Endometrial microvascular endothelial cells (primary cell): ENCODE data around the gene ACSL4. TPM values are rescaled to one million over a fixed set of nuclear protein-coding genes. Genes with fewer than 3 reads are reported as not detected.
"Not testable (repeated sequence)": the region's sequence is repeated elsewhere in the genome, so short reads cannot be mapped to it uniquely, and the experiment has no call there.

ENCODE experiments used
- in situ Hi-C: cut with HindIII; loops from 2 replicates; pipeline ENCODE4 v1.10.0; 2017; ENCODE audit warnings: low sequenced_read_pairs, low pct_unique_long_range_greater_than_20kb; ENCODE audit errors: inconsistent ontology term
- total RNA-seq: library from RNA; depleted of rRNA; stranded (reverse); fragments of >200 nt; gene quantifications from one replicate; pipeline ENCODE4 v1.2.3, GENCODE V29; 2015; ENCODE audit errors: inconsistent ontology term

ACSL4 gene
- total RNA-seq, 1 donor from 2014 or later = 137 TPM

DNA sequence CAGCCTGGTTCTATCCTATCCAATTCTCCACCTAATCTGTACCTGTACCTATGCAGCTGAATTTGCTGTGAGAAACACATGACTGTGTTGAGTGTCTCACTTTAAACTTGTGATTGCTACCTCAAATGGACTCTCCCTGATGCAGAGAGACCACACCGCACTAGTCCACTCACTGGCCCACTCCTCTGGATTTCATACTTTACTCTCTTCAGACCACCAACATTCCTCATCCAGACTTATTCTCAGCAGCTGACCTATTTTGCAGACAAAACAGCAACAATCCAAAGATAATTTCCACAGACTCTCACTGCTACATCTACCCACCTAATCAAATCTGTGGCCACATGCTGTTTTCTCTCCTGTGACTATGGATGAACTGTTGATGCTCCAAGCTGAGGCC, 45.2 kb downstream of the ACSL4 start:
- in situ Hi-C loops = no loop called here

DNA sequence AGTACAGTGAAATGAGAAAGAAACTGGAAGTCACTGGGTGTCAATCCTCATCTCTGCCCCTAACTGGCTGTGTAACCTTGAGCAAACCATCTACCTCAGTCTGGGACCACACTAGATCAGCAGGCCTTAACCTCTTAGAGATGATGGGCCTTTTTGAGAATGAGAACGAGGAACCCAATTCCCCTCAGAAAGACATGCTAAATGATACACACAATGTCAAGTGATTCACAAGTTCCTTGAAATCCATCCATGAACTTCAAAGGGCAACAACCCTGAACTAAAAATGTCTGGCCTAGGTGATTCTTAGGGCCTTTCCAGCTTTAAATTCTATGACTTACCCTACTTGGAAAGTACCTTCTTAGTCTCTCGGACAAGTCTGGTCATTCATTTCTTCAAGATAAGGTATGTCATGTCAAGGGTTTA, 47.4 kb downstream of the ACSL4 start:
- in situ Hi-C loops = no loop called here

DNA sequence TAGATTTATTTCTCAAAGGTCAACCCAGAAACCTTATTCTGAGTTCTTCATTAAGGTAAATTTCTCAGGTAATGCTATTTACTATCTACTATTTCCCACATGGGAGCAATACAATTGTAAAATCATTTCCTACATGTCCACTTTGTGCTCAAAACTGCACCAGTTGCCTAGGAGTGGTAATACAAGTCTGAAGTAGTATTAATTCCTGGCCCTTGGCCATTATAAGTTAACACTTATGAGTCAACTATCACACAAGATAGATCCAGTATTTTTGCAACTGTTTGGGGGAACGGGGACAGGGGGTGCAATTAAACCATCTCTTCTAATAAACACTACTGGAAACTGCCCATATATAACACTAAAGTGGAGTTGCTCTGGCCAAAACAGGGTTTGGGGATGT, 48.9 kb downstream of the ACSL4 start:
- in situ Hi-C loops = no loop called here

- in situ Hi-C loops = no loop called here
These were observed 51.5 kb downstream of the ACSL4 start for GRCh38 chrX:109681475-109682081.

GRCh38 chrX:109679820-109680219, 53.2 kb downstream of the ACSL4 start:
- in situ Hi-C loops = no loop called here

DNA sequence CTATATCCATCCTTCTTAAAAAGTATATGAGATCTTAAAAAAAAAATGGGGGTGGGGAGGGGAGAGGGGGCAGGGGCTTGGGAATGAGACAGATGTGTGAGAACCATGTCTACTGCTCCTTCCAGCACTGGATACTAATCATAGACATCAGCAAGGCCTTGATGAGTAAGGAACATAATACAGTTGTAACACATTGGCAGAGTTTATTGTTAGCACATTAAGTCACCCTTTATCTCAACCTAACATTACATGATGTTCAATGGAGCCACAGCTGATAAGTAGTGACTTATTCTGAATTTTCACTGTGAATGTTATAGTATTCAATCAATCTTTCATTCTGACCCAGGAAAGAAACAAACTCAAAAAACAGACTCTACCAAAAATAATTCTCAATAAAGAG, 60.8 kb downstream of the ACSL4 start:
- in situ Hi-C loops = no loop called here

DNA sequence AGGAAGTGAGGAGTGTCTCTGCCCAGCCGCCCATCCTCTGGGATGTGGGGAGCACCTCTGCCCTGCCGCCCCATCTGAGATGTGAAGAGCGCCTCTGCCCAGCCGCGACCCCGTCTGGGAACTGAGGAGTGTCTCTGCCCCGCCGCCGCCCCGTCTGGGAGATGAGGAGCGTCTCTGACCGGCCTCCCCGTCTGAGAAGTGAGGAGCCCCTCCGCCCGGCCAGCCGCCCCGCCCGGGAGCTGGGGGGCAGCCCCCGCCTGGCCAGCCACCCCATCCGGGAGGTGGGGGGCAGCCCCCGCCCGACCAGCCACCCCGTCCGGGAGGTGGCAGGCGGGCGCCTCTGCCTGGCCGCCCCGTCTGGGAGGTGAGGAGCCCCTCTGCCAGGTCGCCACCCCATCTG, 61.9 kb downstream of the ACSL4 start:
- in situ Hi-C loops = not testable (repeated sequence)

DNA sequence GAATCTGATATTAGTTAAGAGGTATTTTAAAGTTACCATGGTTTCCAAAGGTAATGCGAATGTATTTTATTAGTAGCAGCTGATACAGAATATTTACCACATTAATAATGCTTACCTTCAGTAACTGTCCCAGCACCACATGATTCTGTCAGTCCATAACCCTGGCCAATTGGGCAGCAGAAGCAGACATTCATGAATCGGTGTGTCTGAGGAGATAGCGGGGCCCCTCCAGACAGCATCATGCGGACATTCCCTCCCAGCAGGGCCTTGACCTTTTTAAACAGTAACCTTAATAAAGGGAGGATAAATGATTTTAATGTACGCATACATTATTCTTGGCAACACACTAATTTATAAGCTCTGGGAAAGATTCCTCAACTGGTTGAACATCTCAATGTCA, 65.1 kb downstream of the ACSL4 start:
- in situ Hi-C loops = no loop called here

DNA sequence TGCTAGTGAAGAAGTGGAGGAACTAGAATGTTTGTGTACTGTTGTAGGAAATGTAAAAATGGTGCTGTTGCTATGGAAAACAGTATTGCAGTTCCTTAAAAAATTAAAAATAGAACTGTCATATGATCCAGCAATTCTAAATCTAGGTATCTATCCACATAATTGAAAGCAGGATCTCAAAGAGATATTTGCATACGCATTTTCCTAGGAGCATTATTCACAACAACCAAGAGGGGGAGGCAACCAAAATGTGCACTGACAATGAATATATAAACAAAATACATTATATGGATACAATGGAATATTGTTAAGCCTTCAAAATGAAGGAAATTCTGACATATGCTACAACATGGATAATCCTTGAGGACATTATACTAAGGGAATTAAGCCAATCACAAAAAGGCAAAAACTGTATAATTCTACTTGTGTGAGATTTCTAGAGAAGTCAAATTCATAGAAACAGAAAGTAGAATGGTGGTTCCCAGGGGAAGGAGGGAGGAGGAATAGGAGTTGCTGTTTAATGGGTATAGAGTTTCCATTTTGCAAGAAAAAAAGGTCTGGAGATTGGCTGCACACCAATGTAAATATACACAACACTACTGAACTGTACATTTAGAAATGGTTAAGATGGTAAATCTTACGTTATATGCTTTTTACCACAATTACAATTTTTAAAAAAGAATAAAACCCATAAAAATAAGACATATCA, 72.5 kb downstream of the ACSL4 start:
- in situ Hi-C loops = no loop called here

GRCh38 chrX:109658391-109658790, 74.7 kb downstream of the ACSL4 start:
- in situ Hi-C loops = no loop called here

DNA sequence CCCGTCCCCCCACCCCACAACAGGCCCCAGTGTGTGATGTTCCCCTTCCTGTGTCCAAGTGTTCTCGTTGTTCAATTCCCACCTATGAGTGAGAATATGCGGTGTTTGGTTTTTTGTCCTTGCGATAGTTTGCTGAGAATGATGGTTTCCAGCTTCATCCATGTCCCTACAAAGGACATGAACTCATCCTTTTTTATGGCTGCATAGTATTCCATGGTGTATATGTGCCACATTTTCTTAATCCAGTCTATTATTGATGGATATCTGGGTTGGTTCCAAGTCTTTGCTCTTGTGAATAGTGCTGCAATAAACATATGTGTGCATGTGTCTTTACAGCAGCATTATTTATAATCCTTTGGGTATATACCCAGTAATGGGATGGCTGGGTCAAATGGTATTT, 75.7 kb downstream of the ACSL4 start:
- in situ Hi-C loops = not testable (repeated sequence)

GRCh38 chrX:109656774-109657173, 76.3 kb downstream of the ACSL4 start:
- in situ Hi-C loops = no loop called here

- in situ Hi-C loops = no loop called here
These were observed 77.4 kb downstream of the ACSL4 start for GRCh38 chrX:109655502-109656201.

- in situ Hi-C loops = no loop called here
These were observed 78.4 kb downstream of the ACSL4 start for GRCh38 chrX:109654516-109655109.

DNA sequence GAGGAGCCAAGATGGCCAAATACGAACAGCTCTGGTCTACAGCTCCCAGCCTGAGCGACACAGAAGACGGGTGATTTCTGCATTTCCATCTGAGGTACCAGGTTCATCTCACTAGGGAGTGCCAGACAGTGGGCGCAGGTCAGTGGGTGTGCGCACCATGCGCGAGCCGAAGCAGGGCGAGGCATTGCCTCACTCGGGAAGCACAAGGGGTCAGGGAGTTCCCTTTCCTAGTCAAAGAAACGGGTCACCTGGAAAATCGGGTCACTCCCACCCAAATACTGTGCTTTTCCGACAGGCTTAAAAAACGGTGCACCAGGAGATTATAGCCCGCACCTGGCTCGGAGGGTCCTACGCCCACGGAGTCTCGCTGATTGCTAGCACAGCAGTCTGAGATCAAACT, 88.4 kb downstream of the ACSL4 start:
- in situ Hi-C loops = not testable (repeated sequence)

DNA sequence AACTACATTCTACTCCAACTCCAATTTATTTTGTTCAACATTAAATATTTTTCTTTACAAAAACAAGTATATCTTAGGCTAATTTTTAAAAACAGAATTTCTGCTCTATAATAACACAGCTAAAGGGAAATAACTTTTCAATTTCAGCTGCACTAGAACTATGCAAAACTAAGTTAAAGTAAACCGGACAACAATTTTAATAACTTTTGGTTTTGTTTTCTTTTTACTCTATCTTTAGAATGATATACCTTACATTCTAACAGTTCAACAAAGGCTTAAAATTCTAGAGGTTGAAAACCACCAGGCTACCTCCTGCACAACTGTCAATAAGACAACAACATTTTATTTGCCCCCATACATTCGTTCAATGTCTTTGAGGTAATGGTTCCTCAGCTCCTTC, 89.4 kb downstream of the ACSL4 start:
- in situ Hi-C loops = no loop called here

GRCh38 chrX:109638158-109638557, 94.9 kb downstream of the ACSL4 start:
- in situ Hi-C loops = no loop called here

GRCh38 chrX:109637477-109637876, 95.6 kb downstream of the ACSL4 start:
- in situ Hi-C loops = not testable (repeated sequence)

DNA sequence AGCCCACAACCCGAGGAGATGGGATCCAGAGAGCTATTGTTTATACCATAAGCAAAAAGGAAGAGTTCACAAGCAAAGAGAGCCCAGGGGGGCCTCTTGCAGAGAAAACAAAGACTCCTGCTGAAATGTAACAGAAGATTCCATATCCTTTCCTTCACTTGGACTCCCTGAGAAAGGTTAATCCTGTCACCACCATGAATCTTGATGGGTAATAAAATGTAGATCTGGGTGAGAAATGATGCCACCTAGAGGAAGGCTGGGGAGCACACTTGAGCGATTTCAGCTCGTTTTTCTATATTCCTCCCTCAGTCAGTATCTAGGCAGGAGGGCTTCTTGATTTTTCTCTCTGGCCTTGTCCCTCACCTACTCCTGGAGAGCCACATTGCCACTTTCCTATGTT, 97.9 kb downstream of the ACSL4 start:
- in situ Hi-C loops = no loop called here
